KOPT-K1 (cell line): ENCODE measurements around the gene ZNF341.

ENCODE experiments used
- H3K27ac ChIP-seq: fragments of 200-600 bp; sonication (generic); 2 replicates; pipeline ENCODE4 v1.5.1; 2016; ENCODE audit warnings: antibody characterized with exemption, mild to moderate bottlenecking, low read depth, low read length; ENCODE audit not compliant: poor library complexity, severe bottlenecking
- H3K36me3 ChIP-seq: fragments of 200-600 bp; sonication (generic); 2 replicates; pipeline ENCODE4 v1.5.1; 2017; ENCODE audit warnings: antibody characterized with exemption, mild to moderate bottlenecking, low read length, moderate library complexity; ENCODE audit not compliant: insufficient read depth
- H3K9me3 ChIP-seq: fragments of 200-600 bp; sonication (generic); 2 replicates; pipeline ENCODE4 v1.5.1; 2017; ENCODE audit warnings: antibody characterized with exemption, low read length, mild to moderate bottlenecking; ENCODE audit not compliant: insufficient read depth, poor library complexity, severe bottlenecking

Gene ZNF341

DNA sequence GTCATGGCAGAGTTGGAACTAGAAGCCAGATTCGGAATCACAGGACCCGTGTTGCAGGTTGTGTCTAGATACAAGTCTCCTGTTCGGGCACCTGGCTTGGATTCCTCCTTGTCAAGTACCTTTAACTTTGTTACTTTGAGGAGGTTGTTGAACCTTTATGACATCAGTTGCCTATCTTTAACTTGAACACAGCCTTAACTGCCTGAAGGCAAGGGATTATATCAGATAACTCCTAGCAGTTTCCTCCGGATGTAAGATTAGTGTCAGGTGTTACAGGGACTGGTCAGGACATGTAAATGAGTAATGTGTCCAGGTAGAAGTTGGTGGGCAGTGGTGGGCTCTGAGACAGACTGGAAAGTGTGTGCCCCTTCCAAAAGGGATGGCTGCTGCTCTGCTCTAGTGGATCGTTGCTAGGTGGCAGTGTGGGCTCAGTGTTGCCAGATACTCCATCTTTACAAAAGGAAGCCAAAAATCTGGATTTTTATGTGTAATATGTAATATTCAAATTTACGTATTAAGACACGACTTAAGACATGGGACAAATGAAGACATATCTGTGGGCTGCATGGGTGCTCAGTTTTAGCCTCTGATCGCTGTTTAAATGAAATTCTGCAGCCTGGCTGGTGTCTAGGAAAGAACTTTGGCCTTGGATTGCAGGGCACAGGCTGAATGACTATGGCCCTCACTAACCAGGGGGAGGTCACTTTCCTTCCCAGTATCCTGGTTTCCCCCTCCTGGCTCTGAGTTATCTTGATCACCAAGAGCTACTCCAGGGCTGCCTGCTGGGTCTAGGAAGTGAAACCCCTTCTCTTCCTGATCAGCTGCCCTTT lies 106.5 kb downstream of the ZNF341 start:
- Histone ChIP-seq H3K9me3 (no peaks in the 10 kb centered on the region), H3K27ac (peak overlapping the region; percentile 66), H3K36me3 (peaks cover 24% of the 10 kb centered on the region)

DNA sequence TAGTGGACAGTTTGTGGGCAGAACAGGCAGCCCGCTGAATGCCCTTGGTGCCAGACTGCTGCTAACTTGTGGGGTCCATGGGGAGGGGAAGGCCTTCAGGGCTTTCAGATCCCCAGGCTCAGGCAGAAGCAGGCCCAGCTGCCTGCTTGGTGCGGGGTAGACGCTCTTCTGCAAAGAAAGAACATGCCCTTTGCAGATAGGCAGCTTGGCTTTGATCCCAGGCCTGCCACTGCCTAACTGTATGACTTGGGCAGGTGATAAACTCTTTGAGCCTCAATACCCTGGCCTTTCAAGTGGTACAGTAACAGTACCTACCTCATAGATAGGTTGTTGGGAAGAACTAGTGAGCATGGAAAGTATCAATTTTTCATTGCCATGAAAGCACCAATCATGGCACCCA lies 107.8 kb downstream of the ZNF341 start:
- Histone ChIP-seq H3K27ac (peak overlapping the region; percentile 66), H3K36me3 (peaks cover 16% of the 10 kb centered on the region)

DNA sequence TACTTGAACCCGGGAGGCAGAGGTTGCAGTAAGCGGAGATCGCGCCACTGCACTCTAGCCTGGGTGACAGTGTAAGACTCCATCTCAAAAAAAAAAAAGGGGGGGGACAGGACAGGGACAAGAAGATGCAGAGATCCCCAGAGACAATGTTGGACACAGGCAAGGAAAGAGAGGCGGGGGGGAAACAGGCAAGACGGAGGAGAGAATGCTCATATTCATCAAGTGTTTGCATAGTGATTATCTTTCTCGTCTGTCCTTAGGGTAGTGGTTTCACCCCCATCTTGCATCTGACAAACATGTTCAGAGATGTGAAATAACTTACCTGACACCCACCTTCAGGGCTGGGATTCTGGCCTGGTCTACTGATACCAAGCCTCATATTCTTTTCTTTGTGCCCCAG lies 108.4 kb downstream of the ZNF341 start:
- H3K9me3 ChIP-seq = no peaks in the 10 kb centered on the region
- peaks cover 11% of the 10 kb centered on the region for H3K36me3 ChIP-seq
- H3K27ac ChIP-seq = peak overlapping the region; percentile 66

More for the DNA sequence above, 107.8 kb downstream of the ZNF341 start:
- no peaks in the 10 kb centered on the region for H3K9me3 ChIP-seq

DNA sequence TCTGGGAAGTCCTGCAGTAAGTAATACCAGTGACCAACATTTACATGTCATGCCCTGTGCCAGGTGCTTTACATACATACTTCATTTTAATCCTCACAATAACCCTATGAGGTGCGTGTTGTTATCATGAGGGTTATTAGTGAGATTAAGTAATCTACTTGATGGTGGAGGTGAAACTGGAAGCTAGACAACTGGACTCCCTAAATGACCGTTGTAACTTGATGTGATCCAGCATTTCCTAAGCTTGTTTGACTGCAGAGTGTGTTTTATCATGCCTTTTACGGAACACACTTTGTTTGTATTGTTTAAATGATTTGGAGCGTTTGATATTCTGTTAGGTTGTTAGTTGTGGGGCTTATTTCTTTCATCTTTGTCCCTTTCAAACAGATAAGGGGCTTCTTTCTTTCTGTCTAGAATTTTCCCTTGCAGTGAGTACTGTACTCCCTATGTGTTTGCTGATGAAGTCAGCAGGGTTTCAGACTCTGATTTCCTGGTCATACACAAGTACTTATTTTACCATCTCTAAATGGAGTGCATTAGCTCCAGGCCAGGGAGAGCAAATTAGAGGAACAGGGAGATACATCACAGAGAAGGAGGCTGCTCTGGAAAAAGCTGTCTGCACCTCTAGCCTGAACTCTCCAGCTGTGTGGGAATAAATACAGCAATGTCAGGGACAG lies 109.1 kb downstream of the ZNF341 start:
- Histone ChIP-seq H3K36me3 (peaks cover 3% of the 10 kb centered on the region), H3K27ac (peak overlapping the region; percentile 66), H3K9me3 (no peaks in the 10 kb centered on the region)

DNA sequence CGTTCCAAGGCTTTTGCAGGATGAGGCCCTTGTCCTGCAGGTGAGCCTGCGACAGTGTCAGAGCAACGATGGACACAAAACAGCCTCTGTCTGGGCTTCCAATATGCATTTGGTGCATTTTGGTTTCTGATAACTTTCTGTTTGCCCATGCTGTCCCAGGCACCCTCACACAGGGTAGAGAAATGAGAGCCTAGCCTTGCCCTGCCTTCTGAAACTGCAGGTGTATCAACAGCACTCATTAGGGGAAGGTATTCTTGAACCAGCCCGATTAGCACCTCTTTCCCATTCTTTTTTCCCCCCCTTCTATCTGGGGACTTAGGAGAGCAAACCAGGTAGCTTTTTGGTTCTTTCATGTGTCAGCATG lies 109.6 kb downstream of the ZNF341 start:
- Histone ChIP-seq H3K9me3 (no peaks in the 10 kb centered on the region), H3K27ac (peak overlapping the region; percentile 66), H3K36me3 (no peaks in the 10 kb centered on the region)
